ENCODE measurements around the gene EVI2B.
A peak's percentile ranks its signal among the peaks of the same experiment; 100 is the strongest.

The EVI2B gene

DNA sequence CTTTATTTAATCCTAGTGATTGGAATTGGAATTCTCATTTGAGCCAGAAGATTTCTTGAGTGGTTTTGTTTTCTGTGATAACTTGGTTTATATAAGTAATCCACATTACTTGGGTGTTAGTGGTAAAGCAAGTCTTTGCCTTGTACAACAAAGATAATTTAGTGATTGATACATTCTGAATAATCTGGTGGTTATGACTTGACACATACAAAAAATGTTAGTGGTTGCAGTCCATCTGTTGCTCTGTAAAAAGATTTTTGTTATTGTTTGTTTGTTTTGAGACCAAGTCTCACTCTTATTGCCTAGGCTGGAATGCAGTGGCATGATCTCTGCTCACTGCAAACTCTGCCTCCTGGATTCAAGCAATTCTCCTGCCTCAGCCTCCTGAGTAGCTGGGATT lies 30.0 kb downstream of the EVI2B start:
- DNase-seq = no peak
- Histone ChIP-seq H2BK12ac (ENCODE audit: low read length in 2 of 2) (no peak overlapping the region), H3K27me3 (ENCODE audit: control insufficient read depth in 1 of 2, insufficient read depth in 1 of 2, low read length in 2 of 2) (no peaks in the 10 kb centered on the region), H4K8ac (ENCODE audit: low read length) (no peak overlapping the region), H2AK5ac (ENCODE audit: low read length, severe bottlenecking) (no peak overlapping the region), H2BK120ac (ENCODE audit: low read depth, low read length) (no peak overlapping the region), H3K79me1 (replicated peaks; ENCODE audit: low read length, poor library complexity, severe bottlenecking) (peaks cover 12% of the 10 kb centered on the region), H3K4me1 (ENCODE audit: control insufficient read depth, insufficient read depth, low read depth, low read length) (no peaks in the 10 kb centered on the region), H4K91ac (ENCODE audit: low read length) (no peak overlapping the region), H2BK5ac (ENCODE audit: low read depth, low read length, poor library complexity, severe bottlenecking) (no peak overlapping the region), H3K23ac (ENCODE audit: low read length in 2 of 2) (no peak overlapping the region), H3K36me3 (ENCODE audit: control insufficient read depth in 1 of 2, insufficient read depth in 2 of 2, low read depth in 1 of 2, low read length in 2 of 2) (peaks cover 14 to 15% of the 10 kb centered on the region in 2 experiments), H3K18ac (ENCODE audit: low read depth in 1 of 2, low read length in 2 of 2) (no peak overlapping the region), H3K4me2 (ENCODE audit: low read length, poor library complexity, severe bottlenecking) (no peak overlapping the region), H2AFZ (ENCODE audit: low read depth, low read length) (no peak overlapping the region), H2BK15ac (ENCODE audit: low read depth, poor library complexity, severe bottlenecking) (no peak overlapping the region), H3K9ac (ENCODE audit: low read length) (no peak overlapping the region), H3K14ac (ENCODE audit: low read length in 2 of 2) (no peak overlapping the region), H3K4me3 (ENCODE audit: insufficient read depth in 1 of 2, low read depth in 1 of 2, low read length in 2 of 2) (no peak overlapping the region), H3K9me3 (ENCODE audit: control insufficient read depth, low read length) (no peaks in the 10 kb centered on the region), H3K4ac (ENCODE audit: low read depth in 1 of 2, low read length in 2 of 2) (no peak overlapping the region), H3K27ac (ENCODE audit: low read length, poor library complexity, severe bottlenecking) (no peak overlapping the region)

DNA sequence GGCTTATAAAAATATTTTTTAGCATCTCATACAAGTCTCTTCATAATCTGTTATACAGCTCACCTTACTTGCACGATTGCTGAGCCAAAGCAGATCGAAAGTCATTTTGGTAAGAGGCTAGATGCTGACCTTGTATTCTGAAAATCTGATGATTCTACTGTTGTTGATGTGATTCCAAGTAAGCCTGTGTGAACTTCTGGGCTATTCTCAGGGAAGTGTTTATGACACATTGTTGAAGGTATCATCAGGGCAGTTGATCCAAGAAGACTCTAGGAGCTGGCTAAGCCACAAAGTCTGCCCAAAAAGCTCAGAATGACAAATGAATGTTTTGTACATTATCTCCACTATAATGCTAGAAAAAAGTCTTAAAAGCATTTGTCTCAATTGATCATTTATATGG lies 32.8 kb downstream of the EVI2B start:
- Histone ChIP-seq H2BK120ac (ENCODE audit: low read depth, low read length) (no peak overlapping the region), H3K9ac (ENCODE audit: low read length) (no peak overlapping the region), H4K91ac (ENCODE audit: low read length) (no peak overlapping the region), H3K79me1 (replicated peaks; ENCODE audit: low read length, poor library complexity, severe bottlenecking) (peaks cover 16% of the 10 kb centered on the region), H3K27me3 (ENCODE audit: control insufficient read depth in 1 of 2, insufficient read depth in 1 of 2, low read length in 2 of 2) (no peaks in the 10 kb centered on the region), H3K4ac (ENCODE audit: low read depth in 1 of 2, low read length in 2 of 2) (no peak overlapping the region), H3K4me3 (ENCODE audit: insufficient read depth in 1 of 2, low read depth in 1 of 2, low read length in 2 of 2) (no peak overlapping the region), H2AFZ (ENCODE audit: low read depth, low read length) (no peak overlapping the region), H2BK5ac (ENCODE audit: low read depth, low read length, poor library complexity, severe bottlenecking) (no peak overlapping the region), H2AK5ac (ENCODE audit: low read length, severe bottlenecking) (no peak overlapping the region), H3K4me2 (ENCODE audit: low read length, poor library complexity, severe bottlenecking) (no peak overlapping the region), H3K18ac (ENCODE audit: low read depth in 1 of 2, low read length in 2 of 2) (no peak overlapping the region), H2BK15ac (ENCODE audit: low read depth, poor library complexity, severe bottlenecking) (no peak overlapping the region), H3K23ac (ENCODE audit: low read length in 2 of 2) (no peak overlapping the region), H3K36me3 (ENCODE audit: control insufficient read depth in 1 of 2, insufficient read depth in 2 of 2, low read depth in 1 of 2, low read length in 2 of 2) (peaks cover 11 to 26% of the 10 kb centered on the region in 2 experiments), H3K27ac (ENCODE audit: low read length, poor library complexity, severe bottlenecking) (no peak overlapping the region), H4K8ac (ENCODE audit: low read length) (no peak overlapping the region), H3K14ac (ENCODE audit: low read length in 2 of 2) (no peak overlapping the region), H3K9me3 (ENCODE audit: control insufficient read depth, low read length) (no peaks in the 10 kb centered on the region), H2BK12ac (ENCODE audit: low read length in 2 of 2) (no peak overlapping the region), H3K4me1 (ENCODE audit: control insufficient read depth, insufficient read depth, low read depth, low read length) (no peaks in the 10 kb centered on the region)
- WGBS = 92% methylated on average over 2 of the region's 2 CpGs
- DNase-seq = no peak

DNA sequence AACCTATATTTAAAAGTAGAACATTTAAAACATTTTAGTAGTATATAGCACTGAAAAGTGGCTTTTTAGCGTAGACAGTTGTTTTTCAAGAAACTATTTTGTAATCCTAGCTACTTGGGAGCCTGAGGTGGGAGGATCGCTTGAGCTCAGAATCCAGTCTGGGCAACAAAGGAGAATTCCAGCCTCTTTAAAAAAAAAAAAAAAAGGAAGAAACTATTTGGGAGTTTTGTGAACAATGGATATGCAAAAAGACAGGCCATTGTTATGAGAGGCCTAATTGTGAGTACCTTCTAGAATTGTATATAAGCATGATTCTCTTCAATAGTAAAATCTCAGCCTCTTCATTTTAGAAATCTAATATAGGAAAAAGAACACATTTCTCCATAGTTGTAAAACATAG lies 34.5 kb downstream of the EVI2B start:
- no peak overlapping the region for H4K8ac ChIP-seq (ENCODE audit: low read length)
- no peak overlapping the region for H2BK5ac ChIP-seq (ENCODE audit: low read depth, low read length, poor library complexity, severe bottlenecking)
- no peak overlapping the region for H3K18ac ChIP-seq (ENCODE audit: low read depth in 1 of 2, low read length in 2 of 2)
- H3K4me3 ChIP-seq (ENCODE audit: insufficient read depth in 1 of 2, low read depth in 1 of 2, low read length in 2 of 2) = no peak overlapping the region
- no peak overlapping the region for H3K9ac ChIP-seq (ENCODE audit: low read length)
- no peak overlapping the region for H2AK5ac ChIP-seq (ENCODE audit: low read length, severe bottlenecking)
- no peaks in the 10 kb centered on the region for H3K9me3 ChIP-seq (ENCODE audit: control insufficient read depth, low read length)
- no peak overlapping the region for H2AFZ ChIP-seq (ENCODE audit: low read depth, low read length)
- no peak for DNase-seq
- no peak overlapping the region for H3K27ac ChIP-seq (ENCODE audit: low read length, poor library complexity, severe bottlenecking)
- H3K4me2 ChIP-seq (ENCODE audit: low read length, poor library complexity, severe bottlenecking) = no peak overlapping the region
- H3K36me3 ChIP-seq (ENCODE audit: control insufficient read depth in 1 of 2, insufficient read depth in 2 of 2, low read depth in 1 of 2, low read length in 2 of 2) = peaks cover 9 to 32% of the 10 kb centered on the region in 2 experiments
- no peak overlapping the region for H3K14ac ChIP-seq (ENCODE audit: low read length in 2 of 2)
- H3K23ac ChIP-seq (ENCODE audit: low read length in 2 of 2) = no peak overlapping the region
- no peak overlapping the region for H2BK120ac ChIP-seq (ENCODE audit: low read depth, low read length)
- H3K4ac ChIP-seq (ENCODE audit: low read depth in 1 of 2, low read length in 2 of 2) = no peak overlapping the region
- no peak overlapping the region for H2BK15ac ChIP-seq (ENCODE audit: low read depth, poor library complexity, severe bottlenecking)
- WGBS = 97% methylated on average over 2 of the region's 2 CpGs
- H3K4me1 ChIP-seq (ENCODE audit: control insufficient read depth, insufficient read depth, low read depth, low read length) = no peaks in the 10 kb centered on the region
- no peak overlapping the region for H2BK12ac ChIP-seq (ENCODE audit: low read length in 2 of 2)
- no peaks in the 10 kb centered on the region for H3K27me3 ChIP-seq (ENCODE audit: control insufficient read depth in 1 of 2, insufficient read depth in 1 of 2, low read length in 2 of 2)
- H3K79me1 ChIP-seq (replicated peaks; ENCODE audit: low read length, poor library complexity, severe bottlenecking) = peaks cover 10% of the 10 kb centered on the region
- H4K91ac ChIP-seq (ENCODE audit: low read length) = no peak overlapping the region

DNA sequence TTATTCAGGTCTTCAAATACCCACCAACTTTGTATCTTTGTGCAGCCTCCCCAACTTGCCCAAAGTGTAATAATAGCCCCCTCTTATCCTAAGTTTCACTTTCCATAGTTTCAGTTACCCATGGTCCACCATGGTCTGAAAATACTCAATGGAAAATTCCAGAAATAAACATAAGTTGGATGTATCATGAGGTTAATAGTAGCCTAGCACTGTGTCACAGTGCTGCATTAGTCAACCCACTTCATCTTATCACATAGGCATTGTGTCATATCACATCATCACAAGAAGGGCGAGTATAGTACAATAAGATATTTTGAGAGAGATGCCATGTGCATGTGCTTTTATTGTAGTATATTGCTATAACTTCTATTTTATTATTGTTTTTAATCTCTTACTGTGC lies 38.7 kb downstream of the EVI2B start:
- no peak overlapping the region for H3K4me2 ChIP-seq (ENCODE audit: low read length, poor library complexity, severe bottlenecking)
- no peak overlapping the region for H3K27ac ChIP-seq (ENCODE audit: low read length, poor library complexity, severe bottlenecking)
- no peak overlapping the region for H2BK12ac ChIP-seq (ENCODE audit: low read length in 2 of 2)
- H4K91ac ChIP-seq (ENCODE audit: low read length) = no peak overlapping the region
- peak overlapping the region in 1 of 2 experiments; percentile 62 for H3K18ac ChIP-seq (ENCODE audit: low read depth in 1 of 2, low read length in 2 of 2)
- no peak overlapping the region for H2BK120ac ChIP-seq (ENCODE audit: low read depth, low read length)
- H3K4me3 ChIP-seq (ENCODE audit: insufficient read depth in 1 of 2, low read depth in 1 of 2, low read length in 2 of 2) = no peak overlapping the region
- H3K14ac ChIP-seq (ENCODE audit: low read length in 2 of 2) = no peak overlapping the region
- WGBS = no CpG with 5 or more reads among the region's 1 CpG
- H3K79me1 ChIP-seq (replicated peaks; ENCODE audit: low read length, poor library complexity, severe bottlenecking) = peaks cover 14% of the 10 kb centered on the region
- peaks cover 2% of the 10 kb centered on the region for H3K4me1 ChIP-seq (ENCODE audit: control insufficient read depth, insufficient read depth, low read depth, low read length)
- H2BK5ac ChIP-seq (ENCODE audit: low read depth, low read length, poor library complexity, severe bottlenecking) = no peak overlapping the region
- H3K9me3 ChIP-seq (ENCODE audit: control insufficient read depth, low read length) = no peaks in the 10 kb centered on the region
- no peak overlapping the region for H2AK5ac ChIP-seq (ENCODE audit: low read length, severe bottlenecking)
- peak overlapping the region; percentile 83 for H3K9ac ChIP-seq (ENCODE audit: low read length)
- H2BK15ac ChIP-seq (ENCODE audit: low read depth, poor library complexity, severe bottlenecking) = no peak overlapping the region
- peak; percentile 45 for DNase-seq
- H3K4ac ChIP-seq (ENCODE audit: low read depth in 1 of 2, low read length in 2 of 2) = no peak overlapping the region
- H3K23ac ChIP-seq (ENCODE audit: low read length in 2 of 2) = no peak overlapping the region
- H2AFZ ChIP-seq (ENCODE audit: low read depth, low read length) = no peak overlapping the region
- H4K8ac ChIP-seq (ENCODE audit: low read length) = no peak overlapping the region
- H3K27me3 ChIP-seq (ENCODE audit: control insufficient read depth in 1 of 2, insufficient read depth in 1 of 2, low read length in 2 of 2) = no peaks in the 10 kb centered on the region
- H3K36me3 ChIP-seq (ENCODE audit: control insufficient read depth in 1 of 2, insufficient read depth in 2 of 2, low read depth in 1 of 2, low read length in 2 of 2) = peaks cover 3 to 34% of the 10 kb centered on the region in 2 experiments
